VCaP (cell line): Measurements from ENCODE around the gene EPB41.

Experiments
- H3K27ac ChIP-seq: fragments of 450-650 bp; 2 replicates; pipeline ENCODE4 v1.5.1; 2017
- TF ChIP-seq, protein P1 (sequence below): fragments of 450-650 bp; conservative IDR thresholded peaks from 2 replicates; pipeline ENCODE4 v1.5.1; 2017; ENCODE audit warnings: mild to moderate bottlenecking, moderate library complexity

EPB41 gene

DNA sequence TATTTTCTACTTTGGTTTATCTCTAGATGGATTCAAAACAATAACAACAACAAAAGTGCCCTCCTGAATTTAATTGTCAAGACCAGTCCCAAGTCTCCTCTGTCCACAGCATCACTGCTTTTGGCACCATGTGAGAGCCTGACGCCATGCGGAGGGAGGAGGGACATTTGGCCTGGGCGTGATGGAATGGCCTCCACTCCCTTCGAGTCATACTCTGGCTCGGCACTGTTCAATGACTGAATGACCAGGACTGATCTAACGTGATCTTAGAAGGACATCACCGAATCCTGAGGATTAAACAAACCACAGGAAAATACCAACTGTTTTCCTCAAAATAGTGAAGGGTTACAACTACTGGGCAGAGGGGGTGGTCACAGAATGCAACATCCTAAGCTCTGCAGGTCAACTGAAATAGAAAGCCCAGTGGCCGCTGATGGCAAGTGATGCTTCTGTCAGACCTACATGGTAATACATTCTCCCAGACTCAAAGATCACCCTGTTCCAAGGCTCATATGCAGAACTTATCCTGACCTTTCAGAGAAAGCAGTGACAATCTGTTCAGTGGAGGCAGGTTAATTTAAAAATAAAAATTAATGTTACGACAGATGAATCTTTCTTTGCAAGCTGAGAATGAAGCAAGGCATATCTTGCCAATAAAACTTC lies 248.2 kb downstream of the EPB41 start:
- TF ChIP-seq, protein P1, sequence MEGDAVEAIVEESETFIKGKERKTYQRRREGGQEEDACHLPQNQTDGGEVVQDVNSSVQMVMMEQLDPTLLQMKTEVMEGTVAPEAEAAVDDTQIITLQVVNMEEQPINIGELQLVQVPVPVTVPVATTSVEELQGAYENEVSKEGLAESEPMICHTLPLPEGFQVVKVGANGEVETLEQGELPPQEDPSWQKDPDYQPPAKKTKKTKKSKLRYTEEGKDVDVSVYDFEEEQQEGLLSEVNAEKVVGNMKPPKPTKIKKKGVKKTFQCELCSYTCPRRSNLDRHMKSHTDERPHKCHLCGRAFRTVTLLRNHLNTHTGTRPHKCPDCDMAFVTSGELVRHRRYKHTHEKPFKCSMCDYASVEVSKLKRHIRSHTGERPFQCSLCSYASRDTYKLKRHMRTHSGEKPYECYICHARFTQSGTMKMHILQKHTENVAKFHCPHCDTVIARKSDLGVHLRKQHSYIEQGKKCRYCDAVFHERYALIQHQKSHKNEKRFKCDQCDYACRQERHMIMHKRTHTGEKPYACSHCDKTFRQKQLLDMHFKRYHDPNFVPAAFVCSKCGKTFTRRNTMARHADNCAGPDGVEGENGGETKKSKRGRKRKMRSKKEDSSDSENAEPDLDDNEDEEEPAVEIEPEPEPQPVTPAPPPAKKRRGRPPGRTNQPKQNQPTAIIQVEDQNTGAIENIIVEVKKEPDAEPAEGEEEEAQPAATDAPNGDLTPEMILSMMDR = no peak
- no peak overlapping the region for H3K27ac ChIP-seq

DNA sequence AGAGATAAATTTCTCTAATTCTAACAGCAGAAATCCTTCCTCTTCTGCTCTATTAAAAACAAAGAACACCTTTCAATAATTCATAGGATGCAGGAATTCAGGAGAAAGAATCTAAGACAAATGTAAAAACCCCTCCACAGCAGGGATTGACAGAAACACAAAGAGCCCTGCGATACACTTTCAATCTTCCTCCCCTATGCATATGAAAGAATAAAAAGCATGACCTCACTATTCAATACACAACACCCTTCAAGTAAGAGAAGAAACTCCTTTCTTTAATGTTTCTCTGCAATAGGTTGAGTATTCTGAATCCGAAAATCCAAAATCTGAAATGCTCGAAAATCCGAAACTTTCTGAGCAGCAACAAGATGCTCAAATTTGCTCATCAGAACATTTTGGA lies 250.2 kb downstream of the EPB41 start:
- TF ChIP-seq, protein P1 = no peak
- no peak overlapping the region for H3K27ac ChIP-seq

DNA sequence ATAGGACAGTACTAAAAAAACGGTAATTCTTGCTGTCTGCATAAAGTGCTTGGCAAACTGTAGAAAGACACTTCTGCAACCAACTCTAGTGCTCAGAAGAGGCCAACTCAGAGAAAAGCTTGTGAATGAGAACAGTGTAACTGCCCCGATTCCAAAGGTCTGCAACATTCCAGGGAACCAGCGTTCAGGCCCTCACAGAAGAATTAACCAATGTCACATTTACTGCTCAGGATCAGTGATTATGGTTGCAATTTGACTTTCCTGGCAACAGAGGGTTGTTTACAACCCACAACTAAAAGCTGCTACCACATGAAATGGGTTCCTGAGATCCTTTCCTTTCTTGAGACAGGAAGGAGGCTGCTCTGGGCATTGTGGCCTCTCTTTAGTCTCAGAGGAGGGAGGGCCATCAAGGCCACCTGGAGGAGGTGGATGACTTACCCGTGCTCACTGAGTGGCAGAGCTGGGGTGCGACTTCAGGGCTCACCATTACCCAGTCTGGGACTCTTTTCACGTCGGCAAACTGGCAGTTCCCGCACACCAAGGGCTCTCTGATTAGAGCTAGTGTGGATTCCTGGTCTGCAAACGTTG lies 252.0 kb downstream of the EPB41 start:
- TF ChIP-seq, protein P1 = no peak
- H3K27ac ChIP-seq = no peak overlapping the region

DNA sequence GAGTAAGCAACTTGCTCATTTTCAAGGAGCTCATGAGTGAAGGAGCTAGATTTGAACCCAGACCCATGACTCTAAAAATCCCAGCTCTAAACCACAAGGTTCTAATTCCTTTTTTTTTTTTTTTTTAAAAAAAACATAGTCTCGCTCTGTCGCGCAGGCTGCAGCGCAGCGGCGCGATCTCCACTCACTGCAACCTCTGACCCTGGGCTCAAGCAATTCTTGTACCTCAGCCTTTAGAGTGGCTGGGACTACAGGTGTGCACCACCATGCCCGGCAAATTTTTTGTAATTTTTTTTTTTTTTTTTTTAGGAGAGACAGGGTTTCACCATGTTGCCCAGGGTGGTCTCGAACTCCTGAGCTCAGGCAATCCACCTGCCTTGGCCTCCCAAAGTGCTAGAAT lies 253.5 kb downstream of the EPB41 start:
- TF ChIP-seq, protein P1 = no peak
- H3K27ac ChIP-seq = no peak overlapping the region
